Neutrophil (primary cell): ENCODE measurements around the gene OSBPL8.

ENCODE experiments used
- H3K27ac ChIP-seq: fragments of 200-600 bp; sonication (generic); 2 replicates; pipeline ENCODE4 v1.5.1; 2016; ENCODE audit warnings: mild to moderate bottlenecking, moderate library complexity
- H3K27me3 ChIP-seq: fragments of 200-600 bp; sonication (generic); 2 replicates; pipeline ENCODE4 v1.6.0; 2016; ENCODE audit warnings: mild to moderate bottlenecking
- H3K36me3 ChIP-seq: fragments of 200-600 bp; sonication (generic); 2 replicates; pipeline ENCODE4 v1.5.1; 2017
- H3K4me1 ChIP-seq, 2 experiments: fragments of 200-600 bp in 1 of 2; sonication (generic) in 1 of 2; 1 replicate in 1 of 2; 2 replicates in 1 of 2; pipeline versions ENCODE4 v1.5.1 to v1.6.1; 2013 to 2016; ENCODE audit warnings: low read depth in 1 of 2, low read length in 1 of 2, mild to moderate bottlenecking in 1 of 2, moderate library complexity in 1 of 2; ENCODE audit not compliant: control insufficient read depth in 1 of 2, insufficient read depth in 1 of 2
- H3K4me3 ChIP-seq, 2 experiments: fragments of 200-600 bp in 1 of 2; sonication (generic) in 1 of 2; 1 replicate in 1 of 2; 2 replicates in 1 of 2; pipeline ENCODE4 v1.5.1; 2013 to 2016; ENCODE audit warnings: low read depth in 1 of 2, low read length in 1 of 2, mild to moderate bottlenecking in 1 of 2, moderate library complexity in 1 of 2
- H3K9me3 ChIP-seq: fragments of 200-600 bp; sonication (generic); 2 replicates; pipeline ENCODE4 v1.5.1; 2016
- TF ChIP-seq, protein P1 (sequence below): fragments of 200-600 bp; sonication (generic); IDR thresholded peaks from 2 replicates; pipeline ENCODE4 v1.5.1; 2016; ENCODE audit warnings: antibody characterized with exemption

Gene OSBPL8

DNA sequence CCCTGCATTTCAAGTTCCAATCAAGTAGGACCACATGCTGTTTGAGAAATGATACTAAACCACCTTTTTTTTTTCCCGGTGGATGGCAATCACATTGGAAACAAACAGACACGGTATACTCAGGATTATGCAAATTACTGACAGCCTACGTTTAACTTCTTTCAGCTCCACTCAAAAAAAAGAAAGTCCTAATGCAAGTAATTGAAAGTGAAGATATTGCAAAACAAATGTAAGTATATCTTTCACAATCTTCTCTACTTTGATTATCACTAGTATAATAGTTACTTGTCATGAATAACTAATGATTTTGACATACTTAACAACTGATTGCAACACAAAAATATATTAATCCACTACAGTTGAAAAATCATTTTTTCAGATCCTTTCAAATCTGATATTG is 2.6 kb upstream of the OSBPL8 start:
- Histone ChIP-seq H3K4me3 (no peak overlapping the region), H3K36me3 (no peaks in the 10 kb centered on the region), H3K27ac (no peak overlapping the region), H3K4me1 (peaks cover 21 to 24% of the 10 kb centered on the region in 2 experiments), H3K9me3 (no peaks in the 10 kb centered on the region), H3K27me3 (no peaks in the 10 kb centered on the region)
- TF ChIP-seq, protein P1, sequence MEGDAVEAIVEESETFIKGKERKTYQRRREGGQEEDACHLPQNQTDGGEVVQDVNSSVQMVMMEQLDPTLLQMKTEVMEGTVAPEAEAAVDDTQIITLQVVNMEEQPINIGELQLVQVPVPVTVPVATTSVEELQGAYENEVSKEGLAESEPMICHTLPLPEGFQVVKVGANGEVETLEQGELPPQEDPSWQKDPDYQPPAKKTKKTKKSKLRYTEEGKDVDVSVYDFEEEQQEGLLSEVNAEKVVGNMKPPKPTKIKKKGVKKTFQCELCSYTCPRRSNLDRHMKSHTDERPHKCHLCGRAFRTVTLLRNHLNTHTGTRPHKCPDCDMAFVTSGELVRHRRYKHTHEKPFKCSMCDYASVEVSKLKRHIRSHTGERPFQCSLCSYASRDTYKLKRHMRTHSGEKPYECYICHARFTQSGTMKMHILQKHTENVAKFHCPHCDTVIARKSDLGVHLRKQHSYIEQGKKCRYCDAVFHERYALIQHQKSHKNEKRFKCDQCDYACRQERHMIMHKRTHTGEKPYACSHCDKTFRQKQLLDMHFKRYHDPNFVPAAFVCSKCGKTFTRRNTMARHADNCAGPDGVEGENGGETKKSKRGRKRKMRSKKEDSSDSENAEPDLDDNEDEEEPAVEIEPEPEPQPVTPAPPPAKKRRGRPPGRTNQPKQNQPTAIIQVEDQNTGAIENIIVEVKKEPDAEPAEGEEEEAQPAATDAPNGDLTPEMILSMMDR: no peak

- no peaks in the 10 kb centered on the region for H3K9me3 ChIP-seq
- TF ChIP-seq, protein P1: no peak
- peaks cover 39 to 41% of the 10 kb centered on the region in 2 experiments for H3K4me1 ChIP-seq
- peak overlapping the region; percentile 92 to 99 for H3K4me3 ChIP-seq
- no peaks in the 10 kb centered on the region for H3K36me3 ChIP-seq
- no peaks in the 10 kb centered on the region for H3K27me3 ChIP-seq
- peak overlapping the region; percentile 94 for H3K27ac ChIP-seq
These were observed 518 bp upstream of the OSBPL8 start for GRCh38 chr12:76560086-76560491.

DNA sequence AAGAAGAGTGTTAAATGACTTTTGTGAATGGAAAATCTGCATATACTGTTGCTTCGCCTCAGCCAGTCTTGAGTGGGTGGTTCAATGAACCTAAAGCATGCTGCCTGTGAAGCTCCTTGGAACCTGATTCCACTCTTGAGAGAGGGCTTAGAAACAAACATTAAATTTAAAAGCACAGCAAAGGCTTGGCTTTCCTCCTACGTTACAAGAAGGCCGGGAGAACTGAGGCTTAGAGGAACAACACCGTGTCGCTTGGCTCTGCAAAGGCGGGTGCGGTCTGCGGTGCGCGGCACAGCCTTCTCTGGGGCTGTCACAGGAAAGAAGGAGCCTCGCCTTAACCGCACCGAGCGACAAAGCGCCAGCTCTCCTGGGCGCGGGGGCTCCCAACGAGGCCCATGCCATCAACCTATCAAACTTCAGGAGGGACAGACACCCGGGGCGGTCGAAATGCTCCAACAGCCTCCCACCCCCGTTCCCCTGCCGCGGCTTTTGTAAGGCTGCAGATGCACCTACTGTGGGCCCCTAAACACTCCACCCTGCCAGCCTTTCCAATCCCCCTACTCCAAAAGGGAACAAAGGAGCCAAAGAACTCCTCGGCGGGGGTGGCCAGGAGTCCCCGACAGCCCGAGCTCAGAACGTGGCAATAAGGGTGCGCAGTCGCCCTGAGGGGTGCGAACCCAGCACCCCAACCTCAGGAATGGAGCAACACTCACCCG is 729 bp downstream of the OSBPL8 start:
- Histone ChIP-seq H3K36me3 (no peaks in the 10 kb centered on the region), H3K4me3 (peak overlapping the region; percentile 92 to 99), H3K27me3 (no peaks in the 10 kb centered on the region), H3K4me1 (peaks cover 50 to 53% of the 10 kb centered on the region in 2 experiments), H3K27ac (peak overlapping the region; percentile 94), H3K9me3 (no peaks in the 10 kb centered on the region)
- TF ChIP-seq, protein P1: no peak

DNA sequence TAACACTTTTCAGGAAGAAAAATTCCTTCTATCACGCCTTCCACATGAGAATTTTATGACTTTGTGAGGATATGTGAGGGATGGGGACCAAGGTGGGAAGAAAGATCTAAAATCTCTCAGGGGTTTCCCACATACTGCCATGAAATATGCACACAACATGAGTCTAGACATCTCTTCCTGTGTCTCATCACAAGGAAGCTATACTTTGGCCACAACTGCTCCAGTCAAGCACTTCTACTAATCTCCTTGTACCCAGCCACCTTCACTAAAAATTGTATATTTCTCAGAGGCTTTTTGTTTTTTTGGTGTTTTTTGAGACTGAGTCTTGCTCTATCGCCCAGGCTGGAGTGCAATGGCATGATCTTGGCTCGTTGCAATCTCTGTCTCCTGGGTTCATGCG is 3.2 kb downstream of the OSBPL8 start:
- Histone ChIP-seq H3K36me3 (no peaks in the 10 kb centered on the region), H3K27ac (peak overlapping the region; percentile 24), H3K27me3 (no peaks in the 10 kb centered on the region), H3K9me3 (no peaks in the 10 kb centered on the region), H3K4me3 (no peak overlapping the region), H3K4me1 (peaks cover 62 to 67% of the 10 kb centered on the region in 2 experiments)
- TF ChIP-seq, protein P1: no peak

- H3K4me1 ChIP-seq: peaks cover 65 to 71% of the 10 kb centered on the region in 2 experiments
- TF ChIP-seq, protein P1: no peak
- no peaks in the 10 kb centered on the region for H3K9me3 ChIP-seq
- H3K27ac ChIP-seq: peak overlapping the region; percentile 24
- no peaks in the 10 kb centered on the region for H3K36me3 ChIP-seq
- no peaks in the 10 kb centered on the region for H3K27me3 ChIP-seq
- no peak overlapping the region for H3K4me3 ChIP-seq
These were observed 3.8 kb downstream of the OSBPL8 start for GRCh38 chr12:76555797-76556196.
